B cell (primary cell): ENCODE measurements around the gene CDKL4. TPM values are rescaled to one million over a fixed set of nuclear protein-coding genes. Genes with fewer than 3 reads are reported as not detected.

Experiments used
- ATAC-seq: fragments of 200-7000 bp; cut with Tn5 transposase; one replicate; pipeline ENCODE4 v1.10.0; 2021; ENCODE audit warnings: low read depth, mild to moderate bottlenecking, moderate number of reproducible peaks, moderate library complexity
- CTCF ChIA-PET: fragments of 350-600 bp; sonication (Branson Sonifier 250); formaldehyde crosslinking; loops from one replicate; lab custom pipeline; 2021; ENCODE audit warnings: antibody characterized with exemption, inconsistent platforms; lab: Charles Lee
- POLR2A ChIA-PET: fragments of 350-600 bp; sonication (Branson Sonifier 250); formaldehyde crosslinking; loops from one replicate; lab custom pipeline; 2021; ENCODE audit warnings: antibody characterized with exemption; lab: Charles Lee
- DNase-seq: peaks from one replicate; pipeline ENCODE4 v3.0.0; 2013
- H2AFZ ChIP-seq: 2 replicates; pipeline ENCODE4 v1.6.1; 2012; ENCODE audit warnings: mild to moderate bottlenecking, low read depth, low read length; ENCODE audit not compliant: insufficient read depth, poor library complexity, severe bottlenecking
- H3K27ac ChIP-seq, 2 donors: 1 replicate in 1 of 2; 2 replicates in 1 of 2; pipeline ENCODE4 v1.5.1; 2012 to 2013; ENCODE audit warnings: low read length in 2 of 2, mild to moderate bottlenecking in 2 of 2, moderate library complexity in 1 of 2
- H3K27me3 ChIP-seq, 4 experiments: fragments of 200-600 bp in 1 of 4; sonication (generic) in 1 of 4; replicated peaks in 1 of 4; 1 replicate in 2 of 4; 2 replicates in 2 of 4; pipeline versions ENCODE4 v1.6.1 to v1.7.0; 2013 to 2016; ENCODE audit warnings: low read length in 3 of 4, mild to moderate bottlenecking in 2 of 4, mixed read lengths in 1 of 4, moderate library complexity in 1 of 4; ENCODE audit not compliant: insufficient read depth in 4 of 4, control insufficient read depth in 3 of 4; ENCODE audit errors: control extremely low read depth in 1 of 4
- H3K36me3 ChIP-seq, 2 experiments: replicated peaks in 1 of 2; 1 replicate in 1 of 2; 2 replicates in 1 of 2; pipeline versions ENCODE4 v1.6.1 to v1.7.1; 2013; ENCODE audit warnings: low read length in 1 of 2; ENCODE audit not compliant: insufficient read depth in 2 of 2, control insufficient read depth in 1 of 2; ENCODE audit errors: control extremely low read depth in 1 of 2, extremely low read depth in 1 of 2
- H3K4me1 ChIP-seq, 2 donors: fragments of 200-600 bp in 1 of 2; sonication (generic) in 1 of 2; 1 replicate in 1 of 2; 2 replicates in 1 of 2; pipeline versions ENCODE4 v1.5.1 to v1.6.1; 2013 to 2017; ENCODE audit warnings: low read length in 2 of 2; ENCODE audit not compliant: control insufficient read depth in 2 of 2, insufficient read depth in 2 of 2
- H3K4me2 ChIP-seq: replicated peaks from 2 replicates; pipeline ENCODE3; 2012; ENCODE audit warnings: mild to moderate bottlenecking, low read depth, low read length; ENCODE audit not compliant: poor library complexity, severe bottlenecking
- H3K4me3 ChIP-seq, 5 experiments: fragments of 200-600 bp in 1 of 5; sonication (generic) in 1 of 5; 1 replicate in 3 of 5; 2 replicates in 2 of 5; pipeline versions ENCODE4 v1.5.1 to v1.7.0; 2011 to 2016; ENCODE audit warnings: low read length in 4 of 5, mild to moderate bottlenecking in 4 of 5, low read depth in 2 of 5, control low read depth in 1 of 5, moderate library complexity in 1 of 5; ENCODE audit not compliant: insufficient read depth in 1 of 5; ENCODE audit errors: control extremely low read depth in 1 of 5, extremely low read depth in 1 of 5
- H3K79me2 ChIP-seq: fragments of 200-600 bp; sonication (generic); one replicate; pipeline ENCODE4 v1.6.0; 2016; ENCODE audit warnings: low read length; ENCODE audit not compliant: control insufficient read depth, insufficient read depth
- H3K9ac ChIP-seq: fragments of 200-600 bp; sonication (generic); 2 replicates; pipeline ENCODE4 v1.6.1; 2017; ENCODE audit warnings: mild to moderate bottlenecking, low read length, moderate library complexity
- H3K9me3 ChIP-seq, 3 donors: one replicate each; pipeline versions ENCODE4 v1.6.1 to v1.7.1; 2013; ENCODE audit warnings: low read length in 2 of 3; ENCODE audit not compliant: control insufficient read depth in 2 of 3, insufficient read depth in 1 of 3; ENCODE audit errors: control extremely low read depth in 1 of 3
- H4K20me1 ChIP-seq: 2 replicates; pipeline ENCODE4 v1.6.0; 2012; ENCODE audit warnings: mild to moderate bottlenecking, low read length; ENCODE audit not compliant: insufficient read depth, control insufficient read depth, poor library complexity, severe bottlenecking
- H3K27ac Mint-ChIP-seq: one replicate; pipeline ENCODE4 v1.8.0; 2021; ENCODE audit warnings: mixed read lengths
- H3K27me3 Mint-ChIP-seq: one replicate; pipeline ENCODE4 v1.8.0; 2021; ENCODE audit warnings: mixed read lengths
- H3K4me1 Mint-ChIP-seq: one replicate; pipeline ENCODE4 v1.8.0; 2021; ENCODE audit warnings: mixed read lengths
- H3K4me3 Mint-ChIP-seq: one replicate; pipeline ENCODE4 v1.8.0; 2021; ENCODE audit warnings: mixed read lengths
- H3K9me3 Mint-ChIP-seq: one replicate; pipeline ENCODE4 v1.8.0; 2022; ENCODE audit warnings: mixed read lengths; ENCODE audit not compliant: insufficient read depth
- CTCF ChIP-seq: fragments of 200-600 bp; IDR thresholded peaks from one replicate; pipeline ENCODE4 v1.8.0; 2022; ENCODE audit warnings: antibody characterized with exemption, mild to moderate bottlenecking
- EZH2 ChIP-seq: IDR thresholded peaks from 2 replicates; pipeline ENCODE4 v1.6.1; 2012; ENCODE audit warnings: borderline replicate concordance, low read depth, mild to moderate bottlenecking, moderate library complexity, low read length; ENCODE audit not compliant: insufficient read depth, poor library complexity, severe bottlenecking
- WGBS: methylation state at CpG from one replicate; pipeline ENCODE4 v1.1.5; 2013; ENCODE audit warnings: missing lambda C conversion rate; ENCODE audit not compliant: insufficient coverage; 5-methylcytosine and 5-hydroxymethylcytosine counted together
- intact Hi-C: fragments of 100-400 bp; cut with micrococcal nuclease; formaldehyde crosslinking; loops from one replicate; pipeline ENCODE4 v1.10.0; 2022
- polyA plus RNA-seq: library from polyadenylated mRNA; depleted of rRNA; stranded (reverse); fragments of >200 nt; gene quantifications from 2 replicates; pipeline ENCODE4 v1.2.3, GENCODE V29; 2012
- total RNA-seq, 2 donors: library from RNA; stranded (reverse); fragments of 120-200 nt in 1 of 2; gene quantifications; 1 replicate in 1 of 2; 2 replicates in 1 of 2; pipeline versions ENCODE4 v1.2.3 to v1.2.4, GENCODE V29; 2013 to 2022

Gene CDKL4
- total and polyA plus RNA-seq, 2 donors (not counting 1 experiment from before 2014, with no cell fraction given): not detected

GRCh38 chr2:39281391-39281790 is 37.6 kb upstream of the CDKL4 start:
- no peak overlapping the region for H3K4me3 ChIP-seq
- no CpG with 5 or more reads among the region's 3 CpGs for WGBS
- DNase-seq (no peak), ATAC-seq (no peak)
- no peaks in the 10 kb centered on the region for H3K79me2 ChIP-seq
- no peak overlapping the region for H3K9ac ChIP-seq
- H3K9me3 ChIP-seq: no peaks in the 10 kb centered on the region
- ChIA-PET POLR2A (no interaction called here), CTCF (no interaction called here)
- H4K20me1 ChIP-seq: no peaks in the 10 kb centered on the region
- no peak overlapping the region for H3K4me2 ChIP-seq
- Mint-ChIP-seq H3K27me3 (no peaks in the 10 kb centered on the region), H3K4me1 (no peaks in the 10 kb centered on the region), H3K27ac (no peak overlapping the region), H3K9me3 (no peaks in the 10 kb centered on the region), H3K4me3 (no peak overlapping the region)
- TF ChIP-seq EZH2: no peak
- TF ChIP-seq CTCF: no peak
- intact Hi-C loops: no loop called here
- no peak overlapping the region for H3K27ac ChIP-seq
- H3K27me3 ChIP-seq: no peaks in the 10 kb centered on the region
- peaks cover 0 to 2% of the 10 kb centered on the region in 2 experiments for H3K36me3 ChIP-seq
- no peak overlapping the region for H2AFZ ChIP-seq
- H3K4me1 ChIP-seq: no peaks in the 10 kb centered on the region

- no peaks in the 10 kb centered on the region for H3K9me3 Mint-ChIP-seq
- POLR2A ChIA-PET: no interaction called here
- H4K20me1 ChIP-seq: no peaks in the 10 kb centered on the region
- H3K4me3 Mint-ChIP-seq: no peak overlapping the region
- no peak overlapping the region for H3K4me3 ChIP-seq
- CTCF ChIA-PET: no interaction called here
- H3K4me1 ChIP-seq: no peaks in the 10 kb centered on the region
- intact Hi-C loops: no loop called here
- peaks cover 0 to 3% of the 10 kb centered on the region in 2 experiments for H3K36me3 ChIP-seq
- no peaks in the 10 kb centered on the region for H3K9me3 ChIP-seq
- no peaks in the 10 kb centered on the region for H3K27me3 Mint-ChIP-seq
- H3K79me2 ChIP-seq: no peaks in the 10 kb centered on the region
- 100% methylated on average over 1 of the region's 1 CpG for WGBS
- ATAC-seq (no peak), DNase-seq (no peak)
- H3K4me2 ChIP-seq: no peak overlapping the region
- no peak overlapping the region for H2AFZ ChIP-seq
- H3K27ac ChIP-seq: no peak overlapping the region
- H3K9ac ChIP-seq: no peak overlapping the region
- TF ChIP-seq CTCF: no peak
- no peak for TF ChIP-seq EZH2
- no peaks in the 10 kb centered on the region for H3K27me3 ChIP-seq
- no peak overlapping the region for H3K27ac Mint-ChIP-seq
- no peaks in the 10 kb centered on the region for H3K4me1 Mint-ChIP-seq
Observed at GRCh38 chr2:39275016-39275415, 31.2 kb upstream of the CDKL4 start.
